ENCODE data around the gene PPIL4. TPM values are rescaled to one million over a fixed set of nuclear protein-coding genes. Genes with fewer than 3 reads are reported as not detected.
"Not testable (repeated sequence)": the region's sequence is repeated elsewhere in the genome, so short reads cannot be mapped to it uniquely, and the experiment has no call there.

The PPIL4 gene
- total and polyA plus RNA-seq, 2 donors = 37.4 to 39.2 TPM

DNA sequence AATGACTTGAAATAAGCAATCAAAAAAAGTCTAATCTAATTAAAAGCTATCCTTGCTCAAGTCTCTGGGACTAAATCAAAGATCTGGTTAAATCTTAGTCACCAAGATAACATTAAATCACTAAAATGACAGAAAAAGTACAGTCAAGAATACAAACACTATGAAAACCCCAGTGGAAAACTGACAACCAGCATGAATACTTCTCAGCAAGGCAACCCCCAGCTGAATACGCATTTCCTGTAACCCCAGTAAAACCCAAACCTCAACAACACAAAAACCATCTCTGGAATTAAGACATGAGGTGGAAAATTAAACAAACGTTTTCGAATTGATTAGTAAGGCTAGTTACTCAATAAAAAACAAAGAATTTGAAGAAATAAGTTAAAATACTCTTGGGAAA lies 37.4 kb downstream of the PPIL4 start:
- no peak overlapping the region for H3K27ac ChIP-seq (ENCODE audit: low read depth in 1 of 2, low read length in 1 of 2)
- no peaks in the 10 kb centered on the region for H3K27me3 ChIP-seq (ENCODE audit: control insufficient read depth in 2 of 2, insufficient read depth in 1 of 2, low read length in 1 of 2)
- no peaks in the 10 kb centered on the region for H3K4me1 ChIP-seq (ENCODE audit: control insufficient read depth in 2 of 2, insufficient read depth in 2 of 2, low read length in 2 of 2)
- no peak overlapping the region for H3K4me3 ChIP-seq (ENCODE audit: low read length in 2 of 2)
- WGBS = 75% methylated on average over 3 of the region's 3 CpGs
- peaks cover 6 to 30% of the 10 kb centered on the region in 2 donors for H3K36me3 ChIP-seq (ENCODE audit: control insufficient read depth in 2 of 2, insufficient read depth in 2 of 2, low read length in 1 of 2)
- DNase-seq (ENCODE audit: low read depth in 6 of 9, low spot score in 9 of 9) = peak in 1 of 9 donors; percentile 21
- H3K9me3 ChIP-seq (ENCODE audit: control insufficient read depth in 2 of 2, insufficient read depth in 1 of 2, low read length in 1 of 2) = no peaks in the 10 kb centered on the region

DNA sequence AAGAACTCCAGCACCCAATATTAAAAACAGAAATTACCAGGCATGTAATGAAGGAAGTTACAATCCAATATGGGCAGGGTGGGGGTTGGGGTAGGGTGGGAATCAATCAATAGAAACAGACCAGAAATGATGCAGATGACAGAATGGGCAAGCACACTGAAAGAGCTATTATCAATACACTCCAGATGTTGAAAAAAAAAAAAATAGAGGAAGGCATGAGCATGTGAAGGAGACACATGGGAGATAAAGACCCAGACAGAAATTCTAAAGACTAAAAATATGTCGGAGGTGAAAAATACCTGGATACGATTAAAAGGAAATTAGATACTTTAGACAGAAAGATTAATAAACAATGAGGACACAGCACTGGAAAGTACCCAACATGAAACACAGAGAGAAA lies 42.0 kb downstream of the PPIL4 start:
- no peak overlapping the region for H3K4me3 ChIP-seq (ENCODE audit: low read length in 2 of 2)
- H3K27me3 ChIP-seq (ENCODE audit: control insufficient read depth in 2 of 2, insufficient read depth in 1 of 2, low read length in 1 of 2) = no peaks in the 10 kb centered on the region
- H3K4me1 ChIP-seq (ENCODE audit: control insufficient read depth in 2 of 2, insufficient read depth in 2 of 2, low read length in 2 of 2) = no peaks in the 10 kb centered on the region
- H3K27ac ChIP-seq (ENCODE audit: low read depth in 1 of 2, low read length in 1 of 2) = no peak overlapping the region
- 94% methylated on average over 2 of the region's 2 CpGs for WGBS
- no peaks in the 10 kb centered on the region for H3K9me3 ChIP-seq (ENCODE audit: control insufficient read depth in 2 of 2, insufficient read depth in 1 of 2, low read length in 1 of 2)
- H3K36me3 ChIP-seq (ENCODE audit: control insufficient read depth in 2 of 2, insufficient read depth in 2 of 2, low read length in 1 of 2) = peaks cover 6 to 17% of the 10 kb centered on the region in 2 donors
- DNase-seq (ENCODE audit: low read depth in 6 of 9, low spot score in 9 of 9) = no peak

DNA sequence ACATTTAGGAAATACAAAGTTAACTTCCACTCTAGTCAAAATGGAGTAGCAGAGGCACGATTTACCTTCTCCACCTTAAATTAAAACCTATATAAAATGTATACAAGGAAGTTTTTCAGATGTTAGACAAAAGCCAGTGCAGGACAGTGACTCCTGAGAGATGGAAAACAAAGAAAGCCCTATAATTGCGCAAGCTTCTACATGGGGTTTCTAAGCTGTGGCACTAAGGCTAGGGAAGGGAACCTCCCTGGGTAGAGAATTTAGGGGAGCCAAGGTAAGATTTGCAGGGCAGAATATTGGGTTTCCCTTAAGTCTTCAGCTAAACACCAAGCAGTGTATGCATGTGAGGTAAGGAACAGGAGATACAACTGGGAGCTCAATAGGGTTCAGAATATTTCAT lies 42.6 kb downstream of the PPIL4 start:
- Histone ChIP-seq H3K27me3 (ENCODE audit: control insufficient read depth in 2 of 2, insufficient read depth in 1 of 2, low read length in 1 of 2) (no peaks in the 10 kb centered on the region), H3K4me3 (ENCODE audit: low read length in 2 of 2) (no peak overlapping the region), H3K36me3 (ENCODE audit: control insufficient read depth in 2 of 2, insufficient read depth in 2 of 2, low read length in 1 of 2) (peaks cover 6 to 17% of the 10 kb centered on the region in 2 donors), H3K9me3 (ENCODE audit: control insufficient read depth in 2 of 2, insufficient read depth in 1 of 2, low read length in 1 of 2) (no peaks in the 10 kb centered on the region), H3K4me1 (ENCODE audit: control insufficient read depth in 2 of 2, insufficient read depth in 2 of 2, low read length in 2 of 2) (no peaks in the 10 kb centered on the region), H3K27ac (ENCODE audit: low read depth in 1 of 2, low read length in 1 of 2) (no peak overlapping the region)
- WGBS = 97% methylated on average over 2 of the region's 2 CpGs
- no peak for DNase-seq (ENCODE audit: low read depth in 6 of 9, low spot score in 9 of 9)

DNA sequence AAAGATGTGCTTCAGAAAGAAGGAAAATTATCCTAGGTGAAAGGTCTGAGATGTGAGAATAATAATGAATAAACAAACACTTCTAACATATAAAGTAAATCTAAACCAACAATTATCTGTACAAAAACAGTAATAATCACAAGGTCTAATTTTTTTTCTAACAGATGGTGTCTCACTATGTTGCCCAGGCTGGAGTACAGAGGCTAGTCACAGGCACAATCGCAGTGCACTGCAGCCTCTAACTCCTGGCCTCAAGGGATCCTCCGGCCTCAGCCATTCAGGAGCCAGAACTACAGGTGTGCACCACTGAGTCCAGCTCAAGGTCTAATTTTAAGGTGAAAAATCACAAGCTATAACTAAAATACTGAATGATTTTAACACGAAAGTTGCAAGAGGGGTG lies 44.1 kb downstream of the PPIL4 start:
- no peak for DNase-seq (ENCODE audit: low read depth in 6 of 9, low spot score in 9 of 9)

DNA sequence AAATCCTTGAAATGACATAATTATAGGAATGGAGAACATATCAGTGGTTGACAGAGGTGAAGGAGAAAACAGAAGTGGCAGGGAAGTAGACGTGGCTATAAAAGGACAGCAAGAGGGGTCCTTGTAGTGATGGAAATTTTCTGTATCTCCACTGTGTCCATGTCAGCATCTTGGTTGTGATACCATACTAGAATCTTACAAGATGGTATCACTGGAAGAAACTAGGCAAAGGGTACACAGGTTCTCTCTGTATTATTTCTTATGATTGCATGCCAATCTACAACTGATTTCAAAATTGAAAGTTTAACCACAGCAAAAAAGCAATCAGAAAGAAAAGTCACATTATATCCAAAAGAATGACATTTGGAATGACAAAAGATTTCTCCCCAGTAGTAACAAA lies 44.6 kb downstream of the PPIL4 start:
- WGBS = 98% methylated on average over 1 of the region's 1 CpG
- Histone ChIP-seq H3K4me1 (ENCODE audit: control insufficient read depth in 2 of 2, insufficient read depth in 2 of 2, low read length in 2 of 2) (no peaks in the 10 kb centered on the region), H3K27ac (ENCODE audit: low read depth in 1 of 2, low read length in 1 of 2) (no peak overlapping the region), H3K27me3 (ENCODE audit: control insufficient read depth in 2 of 2, insufficient read depth in 1 of 2, low read length in 1 of 2) (no peaks in the 10 kb centered on the region), H3K9me3 (ENCODE audit: control insufficient read depth in 2 of 2, insufficient read depth in 1 of 2, low read length in 1 of 2) (no peaks in the 10 kb centered on the region), H3K36me3 (ENCODE audit: control insufficient read depth in 2 of 2, insufficient read depth in 2 of 2, low read length in 1 of 2) (peaks cover 6 to 10% of the 10 kb centered on the region in 2 donors), H3K4me3 (ENCODE audit: low read length in 2 of 2) (no peak overlapping the region)
- no peak for DNase-seq (ENCODE audit: low read depth in 6 of 9, low spot score in 9 of 9)

More for the DNA sequence above, 44.1 kb downstream of the PPIL4 start:
- peaks cover 6 to 10% of the 10 kb centered on the region in 2 donors for H3K36me3 ChIP-seq (ENCODE audit: control insufficient read depth in 2 of 2, insufficient read depth in 2 of 2, low read length in 1 of 2)
- H3K9me3 ChIP-seq (ENCODE audit: control insufficient read depth in 2 of 2, insufficient read depth in 1 of 2, low read length in 1 of 2) = no peaks in the 10 kb centered on the region
- no peaks in the 10 kb centered on the region for H3K27me3 ChIP-seq (ENCODE audit: control insufficient read depth in 2 of 2, insufficient read depth in 1 of 2, low read length in 1 of 2)
- no peak overlapping the region for H3K4me3 ChIP-seq (ENCODE audit: low read length in 2 of 2)
- 98% methylated on average over 3 of the region's 3 CpGs for WGBS
- H3K4me1 ChIP-seq (ENCODE audit: control insufficient read depth in 2 of 2, insufficient read depth in 2 of 2, low read length in 2 of 2) = no peaks in the 10 kb centered on the region
- H3K27ac ChIP-seq (ENCODE audit: low read depth in 1 of 2, low read length in 1 of 2) = no peak overlapping the region

DNA sequence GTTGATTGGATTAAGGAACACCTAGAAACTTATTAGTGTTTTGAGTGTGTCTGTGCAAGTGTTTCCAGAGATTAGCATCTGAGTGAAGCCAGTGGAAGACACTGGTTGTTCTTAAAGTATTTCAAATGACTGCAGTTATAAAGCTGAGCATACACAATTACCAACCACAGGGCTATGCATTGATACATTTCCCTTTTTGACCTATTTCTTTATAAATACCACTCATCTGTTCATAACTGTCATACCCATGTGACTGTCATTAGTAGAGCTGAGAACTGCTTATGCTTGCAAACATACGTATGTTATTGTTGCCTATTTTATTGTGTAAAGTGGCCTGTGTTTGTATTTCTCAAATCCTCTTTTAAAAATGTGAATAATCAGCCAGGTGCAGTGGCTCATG lies 45.7 kb downstream of the PPIL4 start:
- no peak overlapping the region for H3K4me3 ChIP-seq (ENCODE audit: low read length in 2 of 2)
- no peaks in the 10 kb centered on the region for H3K9me3 ChIP-seq (ENCODE audit: control insufficient read depth in 2 of 2, insufficient read depth in 1 of 2, low read length in 1 of 2)
- 97% methylated on average over 1 of the region's 1 CpG for WGBS
- H3K27me3 ChIP-seq (ENCODE audit: control insufficient read depth in 2 of 2, insufficient read depth in 1 of 2, low read length in 1 of 2) = no peaks in the 10 kb centered on the region
- no peaks in the 10 kb centered on the region for H3K4me1 ChIP-seq (ENCODE audit: control insufficient read depth in 2 of 2, insufficient read depth in 2 of 2, low read length in 2 of 2)
- H3K36me3 ChIP-seq (ENCODE audit: control insufficient read depth in 2 of 2, insufficient read depth in 2 of 2, low read length in 1 of 2) = peaks cover 5 to 6% of the 10 kb centered on the region in 2 donors
- no peak overlapping the region for H3K27ac ChIP-seq (ENCODE audit: low read depth in 1 of 2, low read length in 1 of 2)
- DNase-seq (ENCODE audit: low read depth in 6 of 9, low spot score in 9 of 9) = no peak

DNA sequence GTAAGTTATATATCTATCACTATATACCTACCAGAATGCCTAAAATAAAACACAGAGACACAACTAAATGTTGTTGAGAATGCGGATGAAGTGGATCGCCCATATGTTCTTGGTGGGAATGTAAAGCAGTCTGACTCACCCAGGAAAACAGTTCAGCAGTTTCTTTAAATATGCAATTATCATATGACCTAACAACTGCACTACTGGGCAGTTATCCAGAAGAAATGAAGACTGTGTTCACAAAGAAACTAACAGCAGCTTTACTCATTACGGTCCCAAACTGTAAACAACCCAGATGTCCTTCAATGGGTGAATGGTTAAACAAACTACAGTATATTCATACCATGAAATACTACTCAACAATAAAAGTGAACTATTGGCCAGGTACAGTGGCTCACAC lies 46.8 kb downstream of the PPIL4 start:
- Histone ChIP-seq H3K4me1 (ENCODE audit: control insufficient read depth in 2 of 2, insufficient read depth in 2 of 2, low read length in 2 of 2) (no peaks in the 10 kb centered on the region), H3K27me3 (ENCODE audit: control insufficient read depth in 2 of 2, insufficient read depth in 1 of 2, low read length in 1 of 2) (no peaks in the 10 kb centered on the region), H3K4me3 (ENCODE audit: low read length in 2 of 2) (no peak overlapping the region), H3K36me3 (ENCODE audit: control insufficient read depth in 2 of 2, insufficient read depth in 2 of 2, low read length in 1 of 2) (peaks cover 5 to 6% of the 10 kb centered on the region in 2 donors), H3K9me3 (ENCODE audit: control insufficient read depth in 2 of 2, insufficient read depth in 1 of 2, low read length in 1 of 2) (no peaks in the 10 kb centered on the region), H3K27ac (ENCODE audit: low read depth in 1 of 2, low read length in 1 of 2) (no peak overlapping the region)
- 97% methylated on average over 3 of the region's 3 CpGs for WGBS
- no peak for DNase-seq (ENCODE audit: low read depth in 6 of 9, low spot score in 9 of 9)

DNA sequence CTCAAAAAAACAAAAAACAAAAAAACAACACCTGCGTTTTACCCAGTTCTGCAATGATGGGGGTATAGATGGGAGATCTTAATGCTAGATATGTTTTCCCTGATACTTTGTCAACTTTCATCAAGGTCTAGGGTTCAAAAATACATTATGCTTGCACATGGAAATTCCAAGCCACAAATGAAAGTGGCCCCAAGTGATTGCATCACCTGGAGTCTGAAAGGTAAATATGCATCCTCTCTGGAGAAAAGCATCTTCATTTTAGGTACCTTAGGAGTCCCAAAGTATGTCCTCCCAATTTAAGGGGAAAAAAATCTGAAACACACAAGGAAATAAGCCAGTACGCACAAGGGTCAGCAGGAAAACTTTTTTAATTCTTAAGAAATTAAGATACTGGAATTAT lies 48.5 kb downstream of the PPIL4 start:
- H3K27me3 ChIP-seq (ENCODE audit: control insufficient read depth in 2 of 2, insufficient read depth in 1 of 2, low read length in 1 of 2) = no peaks in the 10 kb centered on the region
- H3K9me3 ChIP-seq (ENCODE audit: control insufficient read depth in 2 of 2, insufficient read depth in 1 of 2, low read length in 1 of 2) = no peaks in the 10 kb centered on the region
- DNase-seq (ENCODE audit: low read depth in 6 of 9, low spot score in 9 of 9) = no peak
- H3K27ac ChIP-seq (ENCODE audit: low read depth in 1 of 2, low read length in 1 of 2) = no peak overlapping the region
- H3K4me1 ChIP-seq (ENCODE audit: control insufficient read depth in 2 of 2, insufficient read depth in 2 of 2, low read length in 2 of 2) = no peaks in the 10 kb centered on the region
- no peak overlapping the region for H3K4me3 ChIP-seq (ENCODE audit: low read length in 2 of 2)
- no peaks in the 10 kb centered on the region for H3K36me3 ChIP-seq (ENCODE audit: control insufficient read depth in 2 of 2, insufficient read depth in 2 of 2, low read length in 1 of 2)
- 97% methylated on average over 2 of the region's 2 CpGs for WGBS

DNA sequence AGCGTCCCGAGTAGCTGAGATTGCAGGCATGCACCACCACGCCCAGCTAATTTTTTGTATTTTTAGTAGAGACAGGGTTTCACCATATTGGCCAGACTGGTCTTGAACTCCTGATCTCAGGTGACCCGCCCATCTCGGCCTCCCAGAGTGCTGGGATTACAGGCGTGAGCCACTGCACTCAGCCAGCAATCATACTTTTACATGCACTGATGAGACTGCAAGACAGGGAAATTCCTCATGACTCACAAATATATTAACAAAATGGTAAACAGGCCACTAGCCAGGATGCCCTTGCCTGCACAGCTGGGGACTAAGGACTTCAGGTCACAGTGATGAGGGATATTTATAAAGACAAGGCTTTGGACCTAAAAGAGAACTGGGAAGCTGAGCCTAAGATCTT lies 49.2 kb downstream of the PPIL4 start:
- not testable (repeated sequence) for H3K36me3 ChIP-seq (ENCODE audit: control insufficient read depth in 2 of 2, insufficient read depth in 2 of 2, low read length in 1 of 2); H3K9me3 ChIP-seq (ENCODE audit: control insufficient read depth in 2 of 2, insufficient read depth in 1 of 2, low read length in 1 of 2); H3K27ac ChIP-seq (ENCODE audit: low read depth in 1 of 2, low read length in 1 of 2); H3K4me3 ChIP-seq (ENCODE audit: low read length in 2 of 2); H3K27me3 ChIP-seq (ENCODE audit: control insufficient read depth in 2 of 2, insufficient read depth in 1 of 2, low read length in 1 of 2); DNase-seq (ENCODE audit: low read depth in 6 of 9, low spot score in 9 of 9); H3K4me1 ChIP-seq (ENCODE audit: control insufficient read depth in 2 of 2, insufficient read depth in 2 of 2, low read length in 2 of 2)
- 94% methylated on average over 6 of the region's 6 CpGs for WGBS
